Right lobe of liver (tissue), 6 donors: ENCODE data around the gene MLEC. TPM values are rescaled to one million over a fixed set of nuclear protein-coding genes. Genes with fewer than 3 reads are reported as not detected.

Source experiments
- ATAC-seq, 4 donors: fragments of 200-7000 bp; cut with Tn5 transposase; one replicate each; pipeline ENCODE4 v1.9.1; 2020; ENCODE audit warnings: mild to moderate bottlenecking in 4 of 4, moderate library complexity in 4 of 4
- DNase-seq, 3 donors: peaks; one replicate each; pipeline ENCODE4 v3.0.0-alpha.2; 2020
- H3K27ac ChIP-seq, 3 donors: fragments of 200-600 bp; one replicate each; pipeline ENCODE4 v1.8.0; 2022
- H3K27me3 ChIP-seq, 2 donors: fragments of 200-600 bp; one replicate each; pipeline ENCODE4 v1.8.0; 2022
- H3K36me3 ChIP-seq, 4 donors: fragments of 200-600 bp; sonication (generic) in 1 of 4; one replicate each; pipeline versions ENCODE4 v1.5.1 to v1.8.0; 2017 to 2022; ENCODE audit warnings: control low read depth in 1 of 4
- H3K4me1 ChIP-seq, 4 donors: fragments of 200-600 bp; sonication (generic) in 1 of 4; one replicate each; pipeline versions ENCODE4 v1.5.1 to v1.8.0; 2017 to 2022; ENCODE audit warnings: control low read depth in 1 of 4
- H3K4me3 ChIP-seq, 3 donors: fragments of 200-600 bp; one replicate each; pipeline ENCODE4 v1.8.0; 2022
- H3K9me3 ChIP-seq, 4 donors: fragments of 200-600 bp; sonication (generic) in 1 of 4; one replicate each; pipeline versions ENCODE4 v1.5.1 to v1.8.0; 2017 to 2022; ENCODE audit warnings: control low read depth in 1 of 4
- CTCF ChIP-seq, 4 donors: fragments of 200-600 bp in 3 of 4; fragments of 450-650 bp in 1 of 4; IDR thresholded peaks; one replicate each; pipeline versions ENCODE4 v1.5.1 to v1.8.0; 2016 to 2022; ENCODE audit warnings: antibody characterized with exemption in 4 of 4, mild to moderate bottlenecking in 2 of 4
- POLR2A ChIP-seq: fragments of 450-650 bp; IDR thresholded peaks from one replicate; pipeline ENCODE4 v1.6.1; 2017; ENCODE audit warnings: antibody characterized with exemption, mild to moderate bottlenecking
- WGBS: methylation state at CpG from one replicate; pipeline ENCODE4 v1.1.6; 2018; ENCODE audit warnings: low coverage, low lambda C conversion rate; ENCODE audit not compliant: insufficient coverage; ENCODE audit errors: missing lambda C conversion rate; 5-methylcytosine and 5-hydroxymethylcytosine counted together
- intact Hi-C, 2 donors: fragments of 100-400 bp; cut with DNase I; formaldehyde crosslinking; loops; one replicate each; pipeline versions ENCODE4 v1.11.2 to v1.14.1; 2022
- total RNA-seq, 6 experiments: library from RNA; depleted of rRNA in 2 of 6; stranded (reverse); fragments of >200 nt in 2 of 6; fragmentation: NEBNext Ultra II Directional in 3 of 6; extraction: Animal tissue kit (Norgen Biotek cat#: 25700) in 3 of 6; gene quantifications; one replicate each; pipeline versions ENCODE4 v1.1.0 to v1.2.4, GENCODE V29; 2016 to 2023
- donor health status: DM: no; HTN: yes; CAD: no.
- donor health status: DM: no; HTN: no; CAD: no.
- donor health status: DM: no; HTN: no; CAD: no.
- donor health status: DM: no; HTN: yes; CAD: no.
- donor health status: DM: no; HTN: yes; CAD: no.

Gene MLEC
- total RNA-seq, 6 experiments from 2014 or later = 102 to 193 (median 126) TPM

- Histone ChIP-seq H3K4me3 (no peak overlapping the region), H3K36me3 (peaks cover 0 to 17% (median 0%) of the 10 kb centered on the region in 4 donors), H3K27ac (no peak overlapping the region), H3K27me3 (no peaks in the 10 kb centered on the region), H3K4me1 (peaks cover 0 to 8% (median 0%) of the 10 kb centered on the region in 4 donors), H3K9me3 (no peaks in the 10 kb centered on the region)
- intact Hi-C loops = no loop called here
- ATAC-seq (no peak), DNase-seq (no peak)
- 90% methylated on average over 2 of the region's 3 CpGs for WGBS
- no peak for TF ChIP-seq POLR2A
- no peak for TF ChIP-seq CTCF (IDR thresholded peaks at IDR 0.05)
Measured at GRCh38 chr12:120733574-120733973, 46.6 kb downstream of the MLEC start.

DNA sequence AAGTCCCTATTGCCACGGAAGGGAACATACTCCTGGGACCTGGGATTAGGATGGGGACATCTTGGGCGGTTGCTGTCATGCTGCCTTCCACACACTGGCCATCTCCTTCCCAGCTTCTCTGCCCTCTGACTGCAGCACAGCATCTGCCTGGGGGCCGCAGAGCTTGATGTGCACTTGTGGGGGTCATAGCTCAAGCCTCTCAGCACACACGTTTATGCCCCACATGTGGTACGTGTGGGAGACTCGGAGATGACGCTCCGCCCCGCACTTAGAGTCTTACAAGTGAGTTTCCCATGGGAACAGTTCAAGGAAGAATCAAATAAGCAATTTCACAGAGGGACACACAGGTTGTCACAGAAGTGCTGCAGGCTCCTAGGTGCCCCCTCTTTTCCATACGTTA, 47.3 kb downstream of the MLEC start:
- 100% methylated on average over 3 of the region's 10 CpGs for WGBS
- no peak overlapping the region for H3K27ac ChIP-seq
- intact Hi-C loops = no loop called here
- peaks cover 0 to 18% (median 0%) of the 10 kb centered on the region in 4 donors for H3K36me3 ChIP-seq
- no peak for DNase-seq
- TF ChIP-seq CTCF (IDR thresholded peaks at IDR 0.05) = no peak
- H3K9me3 ChIP-seq = no peaks in the 10 kb centered on the region
- ATAC-seq = no peak
- H3K4me3 ChIP-seq = no peak overlapping the region
- no peaks in the 10 kb centered on the region for H3K27me3 ChIP-seq
- H3K4me1 ChIP-seq = peaks cover 0 to 6% (median 0%) of the 10 kb centered on the region in 4 donors

DNA sequence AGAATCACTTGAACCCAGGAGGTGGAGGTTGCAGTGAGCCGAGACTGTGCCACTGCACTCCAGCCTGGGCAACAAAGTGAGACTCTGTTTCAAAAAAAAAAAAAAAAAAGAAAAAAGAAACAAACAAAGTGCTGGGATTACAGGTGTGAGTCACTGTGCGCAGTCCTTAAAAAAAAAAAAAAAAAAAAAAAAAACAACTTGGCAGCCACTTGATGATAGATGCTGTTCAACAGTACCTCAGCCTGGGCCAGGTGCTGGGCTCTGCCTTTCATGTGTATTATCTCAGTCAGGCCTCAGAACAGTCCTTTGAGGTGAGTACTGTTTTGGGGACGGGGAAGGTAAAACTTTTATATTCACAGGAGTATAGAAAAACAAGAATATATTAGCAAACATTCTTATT, 48.2 kb downstream of the MLEC start:
- intact Hi-C loops = no loop called here
- 94% methylated on average over 2 of the region's 3 CpGs for WGBS
- H3K36me3 ChIP-seq = peaks cover 0 to 11% (median 0%) of the 10 kb centered on the region in 4 donors
- ATAC-seq (no peak), DNase-seq (no peak)
- TF ChIP-seq POLR2A (no peak), CTCF (IDR thresholded peaks at IDR 0.05) (no peak)
- peaks cover 0 to 11% (median 4%) of the 10 kb centered on the region in 4 donors for H3K4me1 ChIP-seq
- H3K27me3 ChIP-seq = no peaks in the 10 kb centered on the region
- no peaks in the 10 kb centered on the region for H3K9me3 ChIP-seq
- H3K4me3 ChIP-seq = no peak overlapping the region
- no peak overlapping the region for H3K27ac ChIP-seq

DNA sequence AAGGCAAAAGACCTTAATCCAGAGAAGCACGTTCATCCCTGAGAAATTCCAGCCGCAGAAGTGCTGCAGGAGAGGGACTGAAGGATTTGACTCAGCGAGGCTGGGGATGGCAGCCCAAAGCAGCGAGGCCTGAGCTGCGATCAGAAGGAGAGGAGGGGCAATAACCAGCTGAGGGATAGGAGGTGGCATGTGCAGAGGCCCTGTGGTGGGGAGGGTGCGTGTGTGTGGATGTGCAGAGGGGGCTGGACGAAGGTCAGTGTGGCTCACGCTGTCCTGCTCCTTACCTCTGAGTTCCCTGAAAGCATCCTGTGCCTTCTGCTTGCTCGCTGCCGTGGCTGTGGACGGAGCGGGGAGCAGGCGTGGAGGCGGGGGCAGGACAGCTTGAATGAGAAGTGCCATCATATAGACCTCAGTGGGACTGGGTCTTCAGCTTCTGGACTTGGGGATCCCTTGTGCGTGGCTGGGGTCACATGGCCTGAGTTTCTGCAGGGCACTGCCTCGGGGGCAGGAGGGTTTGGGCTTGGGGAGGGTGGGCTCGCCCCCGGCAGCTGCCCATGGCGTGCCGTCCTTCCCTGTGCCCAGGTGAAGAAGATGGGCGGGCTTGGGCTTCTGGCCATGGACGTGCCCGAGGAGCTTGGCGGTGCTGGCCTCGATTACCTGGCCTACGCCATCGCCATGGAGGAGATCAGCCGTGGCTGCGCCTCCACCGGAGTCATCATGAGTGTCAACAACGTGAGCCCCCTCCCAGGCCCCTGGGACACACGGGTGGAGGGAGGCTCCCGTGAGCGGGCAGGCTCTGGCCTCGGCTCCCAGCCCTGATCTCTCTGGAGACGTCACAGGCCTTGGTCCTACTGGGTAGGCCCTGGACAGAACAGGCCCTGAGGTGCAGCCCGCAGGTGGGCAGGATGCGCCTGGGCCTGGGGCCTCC, 49.7 kb downstream of the MLEC start:
- TF ChIP-seq POLR2A (no peak), CTCF (IDR thresholded peaks at IDR 0.05) (no peak)

More for the DNA sequence above, 49.7 kb downstream of the MLEC start:
- ATAC-seq (no peak), DNase-seq (no peak)
- Histone ChIP-seq H3K4me1 (peaks cover 0 to 24% (median 8%) of the 10 kb centered on the region in 4 donors), H3K27me3 (no peaks in the 10 kb centered on the region), H3K27ac (no peak overlapping the region), H3K9me3 (no peaks in the 10 kb centered on the region), H3K36me3 (peaks cover 0 to 7% (median 0%) of the 10 kb centered on the region in 4 donors), H3K4me3 (no peak overlapping the region)
- 93% methylated on average over 6 of the region's 38 CpGs for WGBS
- intact Hi-C loops = no loop called here
